CD4-positive, alpha-beta T cell treated with Interleukin-10 for 1 hour (primary cell): ENCODE measurements around the gene PGBD5.
A peak's percentile ranks its signal among the peaks of the same experiment; 100 is the strongest.

Source experiments
- DNase-seq: peaks from one replicate; pipeline ENCODE4 v3.0.0-alpha.2; 2020

Gene PGBD5

GRCh38 chr1:230277201-230278025 lies 148.7 kb downstream of the PGBD5 start:
- no peak for DNase-seq

- no peak for DNase-seq
These were observed 149.7 kb downstream of the PGBD5 start for GRCh38 chr1:230276401-230276800.

GRCh38 chr1:230274254-230274653 lies 151.9 kb downstream of the PGBD5 start:
- no peak for DNase-seq

GRCh38 chr1:230273141-230273710 lies 152.9 kb downstream of the PGBD5 start:
- no peak for DNase-seq

- no peak for DNase-seq
These were observed 153.6 kb downstream of the PGBD5 start for GRCh38 chr1:230272557-230272956.

GRCh38 chr1:230271300-230272035 lies 154.7 kb downstream of the PGBD5 start:
- DNase-seq = no peak

- DNase-seq = peak; percentile 8
These were observed 155.4 kb downstream of the PGBD5 start for GRCh38 chr1:230270559-230271281.

GRCh38 chr1:230270185-230270558 lies 156.0 kb downstream of the PGBD5 start:
- DNase-seq = no peak

GRCh38 chr1:230268371-230269170 lies 157.6 kb downstream of the PGBD5 start:
- no peak for DNase-seq

GRCh38 chr1:230267338-230268065 lies 158.6 kb downstream of the PGBD5 start:
- no peak for DNase-seq

GRCh38 chr1:230266456-230266855 lies 159.7 kb downstream of the PGBD5 start:
- no peak for DNase-seq

- DNase-seq = no peak
These were observed 160.7 kb downstream of the PGBD5 start for GRCh38 chr1:230265200-230266115.
